Testis (tissue), 2 donors: ENCODE measurements around the gene HSD3B1.

Source experiments
- CTCF ChIP-seq, 3 experiments: fragments of 450-650 bp in 2 of 3; fragments of 200-600 bp in 1 of 3; sonication (generic) in 1 of 3; IDR thresholded peaks; one replicate each; pipeline ENCODE4 v1.5.1; 2016 to 2019; ENCODE audit warnings: antibody characterized with exemption in 3 of 3, mild to moderate bottlenecking in 2 of 3, moderate library complexity in 1 of 3
- POLR2A ChIP-seq: fragments of 450-650 bp; IDR thresholded peaks from one replicate; pipeline ENCODE4 v1.6.1; 2017; ENCODE audit warnings: antibody characterized with exemption, mild to moderate bottlenecking, moderate library complexity

- TF ChIP-seq CTCF (IDR thresholded peaks at IDR 0.05) (no peak), POLR2A (no peak)
These were observed 21.8 kb upstream of the HSD3B1 start for GRCh38 chr1:119485201-119485600.
